H1 (cell line): ENCODE measurements around the gene IL23A. TPM values are rescaled to one million over a fixed set of nuclear protein-coding genes. Genes with fewer than 3 reads are reported as not detected.

Experiments
- CTCF ChIA-PET: fragments of 300-600 bp; sonication (Branson Sonifier 250); formaldehyde crosslinking; loops from one replicate; lab custom pipeline; 2021; ENCODE audit not compliant: partially characterized antibody; lab: Charles Lee
- POLR2A ChIA-PET: fragments of 300-600 bp; sonication (Branson Sonifier 250); formaldehyde crosslinking; loops from one replicate; lab custom pipeline; 2021; ENCODE audit warnings: inconsistent platforms; ENCODE audit not compliant: partially characterized antibody; lab: Charles Lee
- DNase-seq, 2 experiments: peaks; one replicate each; pipeline versions ENCODE4 v3.0.0 to v3.0.0-alpha.2; 2010 to 2022; ENCODE audit warnings: low spot score in 2 of 2, low read depth in 1 of 2, mixed read lengths in 1 of 2
- FAIRE-seq: peaks from 2 replicates; lab custom pipeline; 2011; peaks lifted over from hg19 to GRCh38; lab: Jason Lieb, UNC
- H2AFZ ChIP-seq: 2 replicates; pipeline ENCODE4 v1.8.1; 2012; ENCODE audit warnings: low read length, inconsistent platforms
- H2AK5ac ChIP-seq: 2 replicates; pipeline ENCODE4 v1.6.1; 2013; ENCODE audit warnings: low read depth, low read length
- H2BK120ac ChIP-seq: replicated peaks from 2 replicates; pipeline ENCODE3; 2013; ENCODE audit warnings: low read depth, low read length, inconsistent platforms
- H2BK12ac ChIP-seq: 2 replicates; pipeline ENCODE4 v1.6.1; 2013; ENCODE audit warnings: low read depth, low read length
- H2BK15ac ChIP-seq: 2 replicates; pipeline ENCODE4 v1.6.1; 2013; ENCODE audit warnings: low read length
- H2BK20ac ChIP-seq: 2 replicates; pipeline ENCODE4 v1.6.1; 2013; ENCODE audit warnings: low read length
- H2BK5ac ChIP-seq: 2 replicates; pipeline ENCODE4 v1.6.1; 2013; ENCODE audit warnings: low read depth, low read length
- H3K14ac ChIP-seq: 2 replicates; pipeline ENCODE4 v1.6.1; 2013; ENCODE audit warnings: inconsistent platforms; ENCODE audit not compliant: insufficient read length
- H3K18ac ChIP-seq: 2 replicates; pipeline ENCODE4 v1.6.1; 2013; ENCODE audit warnings: low read length; ENCODE audit errors: extremely low read depth
- H3K23ac ChIP-seq: 2 replicates; pipeline ENCODE4 v1.6.1; 2013; ENCODE audit warnings: inconsistent platforms; ENCODE audit not compliant: insufficient read length
- H3K23me2 ChIP-seq: 2 replicates; pipeline ENCODE4 v1.6.1; 2013; ENCODE audit warnings: low read depth, low read length
- H3K27ac ChIP-seq: 2 replicates; pipeline ENCODE4 v1.6.1; 2011; ENCODE audit warnings: low read depth, low read length, inconsistent platforms
- H3K27me3 ChIP-seq, 4 experiments: replicated peaks in 1 of 4; 1 replicate in 1 of 4; 2 replicates in 3 of 4; pipeline versions ENCODE4 v1.6.1 to v1.8.1; 2011 to 2013; ENCODE audit warnings: low read length in 3 of 4, mild to moderate bottlenecking in 3 of 4, inconsistent platforms in 2 of 4, mixed read lengths in 2 of 4, moderate library complexity in 1 of 4; ENCODE audit not compliant: control insufficient read depth in 3 of 4, insufficient read depth in 3 of 4; ENCODE audit errors: extremely low read depth in 1 of 4
- H3K36me3 ChIP-seq, 4 experiments: 2 replicates each; pipeline versions ENCODE4 v1.6.1 to v1.8.1; 2011 to 2013; ENCODE audit warnings: mild to moderate bottlenecking in 4 of 4, low read length in 3 of 4, moderate library complexity in 2 of 4, control low read depth in 1 of 4, inconsistent platforms in 1 of 4; ENCODE audit not compliant: insufficient read depth in 4 of 4, control insufficient read depth in 2 of 4
- H3K4ac ChIP-seq: replicated peaks from 2 replicates; pipeline ENCODE3; 2013; ENCODE audit warnings: low read length, low read depth, mixed read lengths, inconsistent platforms; ENCODE audit not compliant: insufficient read length
- H3K4me1 ChIP-seq, 4 experiments: replicated peaks in 1 of 4; 1 replicate in 1 of 4; 2 replicates in 3 of 4; pipeline versions ENCODE4 v1.6.1 to v1.8.1; 2011 to 2013; ENCODE audit warnings: low read length in 3 of 4, inconsistent platforms in 2 of 4, mixed read lengths in 1 of 4; ENCODE audit not compliant: insufficient read depth in 4 of 4, control insufficient read depth in 3 of 4
- H3K4me2 ChIP-seq, 2 experiments: 2 replicates each; pipeline versions ENCODE4 v1.6.1 to v1.8.1; 2011 to 2013; ENCODE audit warnings: low read depth in 2 of 2, low read length in 2 of 2, control low read depth in 1 of 2, inconsistent platforms in 1 of 2, mild to moderate bottlenecking in 1 of 2; ENCODE audit not compliant: insufficient read depth in 1 of 2
- H3K4me3 ChIP-seq, 4 experiments: fragments of 200-600, 300-600 bp in 1 of 4; sonication (generic), shearing (Covaris generic), sonication (Bioruptor Twin) in 1 of 4; 2 replicates each; pipeline versions ENCODE4 v1.5.1 to v1.8.1; 2011 to 2016; ENCODE audit warnings: low read length in 4 of 4, low read depth in 3 of 4, control low read depth in 2 of 4, inconsistent platforms in 2 of 4, mild to moderate bottlenecking in 2 of 4, mixed read lengths in 1 of 4, moderate library complexity in 1 of 4; ENCODE audit not compliant: insufficient read depth in 2 of 4; ENCODE audit errors: extremely low read depth in 1 of 4
- H3K56ac ChIP-seq: replicated peaks from 2 replicates; pipeline ENCODE3; 2013; ENCODE audit warnings: low read depth, mild to moderate bottlenecking, mixed read lengths, low read length, inconsistent platforms; ENCODE audit not compliant: insufficient read length
- H3K79me1 ChIP-seq: 2 replicates; pipeline ENCODE4 v1.6.1; 2013; ENCODE audit warnings: low read depth, low read length, control low read depth
- H3K79me2 ChIP-seq, 2 experiments: 2 replicates each; pipeline versions ENCODE4 v1.6.1 to v1.8.1; 2012 to 2013; ENCODE audit warnings: low read length in 2 of 2, mild to moderate bottlenecking in 2 of 2, inconsistent platforms in 1 of 2; ENCODE audit not compliant: insufficient read depth in 2 of 2, control insufficient read depth in 1 of 2
- H3K9ac ChIP-seq, 4 experiments: replicated peaks in 1 of 4; 1 replicate in 1 of 4; 2 replicates in 3 of 4; pipeline versions ENCODE4 v1.6.1 to v1.8.1; 2011 to 2013; ENCODE audit warnings: low read depth in 3 of 4, low read length in 3 of 4, control low read depth in 2 of 4, mild to moderate bottlenecking in 2 of 4, moderate library complexity in 2 of 4, inconsistent platforms in 1 of 4; ENCODE audit errors: extremely low read depth in 1 of 4
- H3K9me3 ChIP-seq, 2 experiments: 2 replicates each; pipeline versions ENCODE4 v1.6.1 to v1.8.1; 2012 to 2013; ENCODE audit warnings: mild to moderate bottlenecking in 2 of 2, moderate library complexity in 2 of 2, control low read depth in 1 of 2, inconsistent platforms in 1 of 2, low read depth in 1 of 2, low read length in 1 of 2, mixed read lengths in 1 of 2; ENCODE audit not compliant: insufficient read depth in 2 of 2
- H4K20me1 ChIP-seq, 2 experiments: replicated peaks in 1 of 2; 2 replicates each; pipeline versions ENCODE3 to v1.8.1; 2011 to 2013; ENCODE audit warnings: inconsistent platforms in 2 of 2, low read length in 2 of 2, mild to moderate bottlenecking in 1 of 2; ENCODE audit not compliant: insufficient read depth in 2 of 2, control insufficient read depth in 1 of 2
- H4K5ac ChIP-seq: 2 replicates; pipeline ENCODE4 v1.6.1; 2013; ENCODE audit warnings: low read length, low read depth, mixed read lengths, inconsistent platforms; ENCODE audit not compliant: insufficient read length
- H4K8ac ChIP-seq: 2 replicates; pipeline ENCODE4 v1.8.0; 2013; ENCODE audit warnings: mild to moderate bottlenecking, moderate library complexity, low read length, inconsistent platforms; ENCODE audit not compliant: insufficient read depth; ENCODE audit errors: extremely low read depth
- H4K91ac ChIP-seq: replicated peaks from 2 replicates; pipeline ENCODE3; 2013; ENCODE audit warnings: low read length, mixed read lengths, inconsistent platforms; ENCODE audit not compliant: insufficient read length
- BRCA1 ChIP-seq: IDR thresholded peaks from 2 replicates; pipeline ENCODE4 v1.6.1; 2012; ENCODE audit warnings: low read depth, low read length, improper control_type of control experiment
- CREB1 ChIP-seq: IDR thresholded peaks from 2 replicates; pipeline ENCODE4 v1.6.1; 2012; ENCODE audit warnings: inconsistent platforms
- EP300 ChIP-seq, 2 experiments: IDR thresholded peaks; 1 replicate in 1 of 2; 2 replicates in 1 of 2; pipeline ENCODE4 v1.6.1; 2011 to 2012; ENCODE audit warnings: low read depth in 2 of 2, low read length in 2 of 2, mild to moderate bottlenecking in 2 of 2, borderline replicate concordance in 1 of 2, inconsistent platforms in 1 of 2, moderate library complexity in 1 of 2
- HDAC2 ChIP-seq, 2 experiments: fragments of 300-600 bp in 1 of 2; sonication (generic) in 1 of 2; IDR thresholded peaks; 2 replicates each; pipeline ENCODE4 v1.6.1; 2011 to 2012; ENCODE audit warnings: low read depth in 2 of 2, low read length in 2 of 2, mild to moderate bottlenecking in 2 of 2, moderate library complexity in 2 of 2, borderline replicate concordance in 1 of 2, inconsistent platforms in 1 of 2
- HDAC6 ChIP-seq: IDR thresholded peaks from one replicate; pipeline ENCODE4 v1.7.1; 2012; ENCODE audit warnings: low read depth, mild to moderate bottlenecking, inconsistent platforms, low read length, moderate library complexity
- KDM4A ChIP-seq: IDR thresholded peaks from one replicate; pipeline ENCODE4 v1.7.1; 2012; ENCODE audit warnings: low read depth, mild to moderate bottlenecking, moderate library complexity, low read length, inconsistent platforms; ENCODE audit not compliant: severe bottlenecking
- KDM5A ChIP-seq: fragments of 200-600 bp; IDR thresholded peaks from 2 replicates; pipeline ENCODE4 v1.7.1; 2012; ENCODE audit warnings: mild to moderate bottlenecking, low read length, inconsistent platforms, mixed read lengths
- NRF1 ChIP-seq: IDR thresholded peaks from 2 replicates; pipeline ENCODE4 v1.6.1; 2011; ENCODE audit warnings: mild to moderate bottlenecking, low read depth, low read length, improper control_type of control experiment
- RAD21 ChIP-seq, 2 experiments: IDR thresholded peaks in 1 of 2; conservative IDR thresholded peaks in 1 of 2; 2 replicates each; pipeline ENCODE4 v1.6.1; 2011; ENCODE audit warnings: low read depth in 2 of 2, low read length in 2 of 2, improper control_type of control experiment in 1 of 2, inconsistent platforms in 1 of 2, mild to moderate bottlenecking in 1 of 2, moderate library complexity in 1 of 2
- SP1 ChIP-seq: IDR thresholded peaks from 2 replicates; pipeline ENCODE4 v1.6.1; 2011; ENCODE audit warnings: low read depth, low read length
- SP2 ChIP-seq: IDR thresholded peaks from 2 replicates; pipeline ENCODE4 v1.6.1; 2012; ENCODE audit warnings: mild to moderate bottlenecking, low read length, inconsistent platforms
- TCF12 ChIP-seq: IDR thresholded peaks from 2 replicates; pipeline ENCODE4 v1.6.1; 2011; ENCODE audit warnings: low read depth, mild to moderate bottlenecking, low read length
- TEAD4 ChIP-seq: IDR thresholded peaks from 2 replicates; pipeline ENCODE4 v1.6.1; 2012; ENCODE audit warnings: low read depth, low read length, inconsistent platforms, mixed read lengths
- ZNF274 ChIP-seq: IDR thresholded peaks from 2 replicates; pipeline ENCODE4 v1.7.0; 2012; ENCODE audit warnings: low read length, borderline replicate concordance; ENCODE audit errors: extremely low read depth
- WGBS, 2 experiments: shearing (Covaris generic) in 1 of 2; methylation state at CpG; one replicate each; pipeline versions ENCODE4 v1.1.6 to v1.1.7; 2013 to 2015; ENCODE audit warnings: low lambda C conversion rate in 2 of 2, mixed read lengths in 2 of 2, inconsistent platforms in 1 of 2, low coverage in 1 of 2, missing lambda C conversion rate in 1 of 2; ENCODE audit not compliant: insufficient replicate concordance in 2 of 2, insufficient coverage in 1 of 2, insufficient read length in 1 of 2; ENCODE audit errors: extremely low coverage in 1 of 2, missing lambda C conversion rate in 1 of 2; 5-methylcytosine and 5-hydroxymethylcytosine counted together
- polyA plus RNA-seq, 7 experiments: library from polyadenylated mRNA; depleted of rRNA in 3 of 7; stranded (reverse) in 5 of 7; unstranded in 2 of 7; fragments of >200 nt in 5 of 7; fragments of 200-250 nt in 2 of 7; gene quantifications; 1 replicate in 5 of 7; 2 replicates in 1 of 7; 4 replicates in 1 of 7; pipeline versions ENCODE4 v1.2.1 to v1.2.3, GENCODE V29; 2011 to 2013; ENCODE audit warnings: missing spikeins in 2 of 7, mixed read lengths in 2 of 7
- total RNA-seq: library from RNA; stranded (reverse); fragmentation: NEBNext Ultra II Directional; extraction: Animal tissue kit (Norgen Biotek cat#: 25700); gene quantifications from 2 replicates; pipeline ENCODE4 v1.2.1, GENCODE V29; 2021

Gene IL23A
- total and polyA plus RNA-seq, 2 of the 8 experiments (the other 6 are each of a cell fraction or from before 2014, with no cell fraction given), result 2.3 to 3.6 TPM

DNA sequence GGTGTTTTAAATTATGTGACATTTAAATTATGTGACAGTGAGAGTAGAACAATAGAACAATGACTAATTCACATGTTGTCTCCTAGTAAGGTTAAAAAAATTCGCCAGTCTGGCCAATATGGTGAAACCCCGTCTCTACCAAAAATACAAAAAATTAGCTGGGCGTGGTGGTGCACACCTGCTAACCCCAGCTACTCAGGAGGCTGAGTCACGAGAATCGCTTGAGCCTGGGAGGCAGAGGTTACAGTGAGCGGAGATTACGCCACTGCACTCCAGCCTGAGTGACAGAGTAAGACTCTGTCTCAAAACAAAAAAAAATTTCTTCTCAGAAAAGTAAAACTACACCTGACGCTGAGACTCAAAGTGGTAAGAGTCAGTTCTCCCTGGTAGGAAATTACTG is 41.3 kb upstream of the IL23A start:
- Histone ChIP-seq H2BK12ac (no peak overlapping the region), H4K91ac (no peak overlapping the region), H2AFZ (no peak overlapping the region), H3K4me2 (no peak overlapping the region), H3K56ac (no peak overlapping the region), H4K5ac (no peak overlapping the region), H2BK20ac (no peak overlapping the region), H3K23me2 (peaks cover 3% of the 10 kb centered on the region; the same call in 1 of the 2 replicates), H3K14ac (no peak overlapping the region), H3K4me3 (no peak overlapping the region), H3K23ac (no peak overlapping the region), H3K4ac (no peak overlapping the region), H3K27me3 (no peaks in the 10 kb centered on the region), H4K8ac (no peak overlapping the region), H4K20me1 (peaks cover 0 to 5% of the 10 kb centered on the region in 2 experiments), H2BK120ac (no peak overlapping the region), H3K79me1 (no peaks in the 10 kb centered on the region), H3K18ac (no peak overlapping the region), H2AK5ac (no peak overlapping the region), H2BK5ac (no peak overlapping the region), H3K79me2 (peaks cover 12 to 51% of the 10 kb centered on the region in 2 experiments), H3K4me1 (peaks cover 0 to 9% (median 2%) of the 10 kb centered on the region in 4 experiments; a peak in 4 of 7 replicates), H2BK15ac (no peak overlapping the region), H3K9me3 (no peaks in the 10 kb centered on the region), H3K9ac (no peak overlapping the region), H3K27ac (no peak overlapping the region), H3K36me3 (peaks cover 0 to 9% (median 1%) of the 10 kb centered on the region in 4 experiments; a peak in 3 of 8 replicates)
- POLR2A ChIA-PET, result interaction anchor here (0.7 to 1.7 kb wide), 7 partner anchors 23 to 180 kb away, joined by 3 to 5 read pairs (median 3); partner anchors contain the start of genes MYL6, PAN2, RNF41 and ZC3H10
- CTCF ChIA-PET, result interaction anchor here (1.0 to 1.9 kb wide), 5 partner anchors 29 to 129 kb away, joined by 3 to 5 read pairs (median 3); no protein-coding TSS in a partner anchor
- 93% methylated on average over 8 of the region's 8 CpGs; no CpG with 5 or more reads in 1 of the 2 experiments for WGBS, 2 experiments
- DNase-seq (no peak), FAIRE-seq (no peak)
- TF ChIP-seq BRCA1 (no peak), HDAC2 (IDR thresholded peaks at IDR 0.05; ENCODE audit: borderline replicate concordance in 1 of 2, low read depth in 2 of 2, low read length in 2 of 2) (no peak), SP2 (no peak), EP300 (IDR thresholded peaks at IDR 0.05; ENCODE audit: borderline replicate concordance in 1 of 2, low read depth in 2 of 2, low read length in 2 of 2) (no peak), TEAD4 (no peak), TCF12 (no peak), KDM5A (no peak), CREB1 (no peak), HDAC6 (no peak), SP1 (no peak), ZNF274 (no peak), NRF1 (no peak), KDM4A (no peak), RAD21 (IDR thresholded peaks at IDR 0.05 in 1 of 2, conservative IDR thresholded peaks at IDR 0.05 in 1 of 2; ENCODE audit: low read depth in 2 of 2, low read length in 2 of 2) (no peak)
